MM.1S (cell line): ENCODE data around the gene WHRN.

Experiments
- EZH2phosphoT487 ChIP-seq: fragments of 300-600 bp; sonication (generic); IDR thresholded peaks from 2 replicates; pipeline ENCODE4 v1.6.1; 2018; ENCODE audit warnings: antibody characterized with exemption, low read length
- TF ChIP-seq, protein P1 (sequence below): fragments of 300-600 bp; sonication (generic); IDR thresholded peaks from 2 replicates; pipeline ENCODE4 v1.5.1; 2016; ENCODE audit warnings: antibody characterized with exemption, low read length, mixed read lengths

DNA sequence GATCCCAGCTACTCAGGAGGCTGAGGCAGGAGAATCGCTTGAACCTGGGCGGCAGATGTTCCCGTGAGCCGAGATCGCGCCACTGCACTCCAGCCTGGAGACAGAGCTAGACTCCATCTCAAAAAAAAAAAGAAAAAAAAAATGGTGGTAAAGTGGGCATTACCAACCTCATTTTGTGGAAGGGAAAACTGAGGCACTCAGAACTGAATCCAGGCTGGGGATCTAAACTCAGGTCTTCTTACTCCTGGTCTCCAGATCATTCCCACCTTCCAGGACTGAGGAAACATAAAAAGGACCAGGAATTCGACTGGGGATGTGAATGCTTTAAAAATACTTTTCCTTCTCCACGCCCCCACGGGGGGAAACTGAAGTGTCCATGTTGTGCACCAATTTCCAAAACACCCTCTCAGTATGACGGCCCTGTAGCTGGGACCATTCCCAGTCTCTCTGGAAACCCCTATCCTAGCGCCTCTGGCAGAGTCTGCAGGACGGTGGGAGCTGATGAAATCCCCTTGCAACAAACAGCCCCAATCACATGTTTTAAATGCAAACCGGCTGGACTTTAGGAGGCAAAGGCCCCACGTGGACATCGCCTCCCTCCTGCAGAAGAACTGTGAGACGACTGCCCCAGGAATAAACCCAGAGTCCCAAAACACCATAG is 108.6 kb downstream of the WHRN start:
- no peak for TF ChIP-seq EZH2phosphoT487
- TF ChIP-seq, protein P1, sequence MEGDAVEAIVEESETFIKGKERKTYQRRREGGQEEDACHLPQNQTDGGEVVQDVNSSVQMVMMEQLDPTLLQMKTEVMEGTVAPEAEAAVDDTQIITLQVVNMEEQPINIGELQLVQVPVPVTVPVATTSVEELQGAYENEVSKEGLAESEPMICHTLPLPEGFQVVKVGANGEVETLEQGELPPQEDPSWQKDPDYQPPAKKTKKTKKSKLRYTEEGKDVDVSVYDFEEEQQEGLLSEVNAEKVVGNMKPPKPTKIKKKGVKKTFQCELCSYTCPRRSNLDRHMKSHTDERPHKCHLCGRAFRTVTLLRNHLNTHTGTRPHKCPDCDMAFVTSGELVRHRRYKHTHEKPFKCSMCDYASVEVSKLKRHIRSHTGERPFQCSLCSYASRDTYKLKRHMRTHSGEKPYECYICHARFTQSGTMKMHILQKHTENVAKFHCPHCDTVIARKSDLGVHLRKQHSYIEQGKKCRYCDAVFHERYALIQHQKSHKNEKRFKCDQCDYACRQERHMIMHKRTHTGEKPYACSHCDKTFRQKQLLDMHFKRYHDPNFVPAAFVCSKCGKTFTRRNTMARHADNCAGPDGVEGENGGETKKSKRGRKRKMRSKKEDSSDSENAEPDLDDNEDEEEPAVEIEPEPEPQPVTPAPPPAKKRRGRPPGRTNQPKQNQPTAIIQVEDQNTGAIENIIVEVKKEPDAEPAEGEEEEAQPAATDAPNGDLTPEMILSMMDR: no peak
